ENCODE results near the gene PATE1. TPM values are rescaled to one million over a fixed set of nuclear protein-coding genes. Genes with fewer than 3 reads are reported as not detected.

PATE1 gene
- total and polyA plus RNA-seq, 10 of the 15 experiments (the other 5 are each of a cell fraction or from before 2014, with no cell fraction given), result not detected

DNA sequence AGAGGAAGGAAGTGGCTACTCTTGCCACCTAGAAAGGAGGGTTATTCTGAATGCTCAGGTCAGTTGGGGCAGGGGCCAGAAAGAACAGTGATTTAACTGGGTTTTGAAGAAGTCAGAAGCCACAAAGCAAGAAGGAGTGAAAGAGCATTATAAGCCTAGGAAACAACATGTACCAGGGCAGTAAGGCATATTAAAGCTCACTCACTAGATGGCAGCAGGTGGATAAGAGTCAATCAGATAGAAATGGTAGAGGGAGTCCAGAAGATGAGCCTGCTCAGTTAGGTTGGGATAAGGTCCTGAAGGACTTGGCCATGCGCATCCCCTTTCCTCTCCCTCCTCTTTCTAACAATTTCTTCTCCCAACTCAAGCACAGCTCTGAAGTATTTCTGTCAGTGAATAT, 22.0 kb upstream of the PATE1 start:
- no peak for DNase-seq (ENCODE audit: low read depth, low spot score)
- CTCF ChIA-PET, result interaction anchor here (0.7 to 1.1 kb wide), 3 partner anchors 44 to 151 kb away, joined by 3 to 4 read pairs (median 3); no protein-coding TSS in a partner anchor
- Histone ChIP-seq H3K4me3 (no peak overlapping the region), H3K27ac (ENCODE audit: control insufficient read depth, insufficient read depth) (no peak overlapping the region), H3K4me2 (ENCODE audit: control insufficient read depth, insufficient read depth) (no peak overlapping the region), H3K36me3 (ENCODE audit: control insufficient read depth in 2 of 2, insufficient read depth in 2 of 2, low read length in 1 of 2) (no peaks in the 10 kb centered on the region), H3K4me1 (ENCODE audit: control insufficient read depth, insufficient read depth, low read length) (no peaks in the 10 kb centered on the region), H4K20me1 (ENCODE audit: control insufficient read depth, insufficient read depth) (no peaks in the 10 kb centered on the region), H3K79me2 (ENCODE audit: control insufficient read depth, insufficient read depth, low read length) (no peaks in the 10 kb centered on the region), H3K27me3 (replicated peaks in 1 of 2; ENCODE audit: control insufficient read depth in 2 of 2, insufficient read depth in 2 of 2, low read length in 1 of 2) (peaks cover 0 to 2% of the 10 kb centered on the region in 2 experiments; a peak in 2 of 4 replicates), H3K9ac (ENCODE audit: control insufficient read depth, insufficient read depth, low read length) (no peak overlapping the region), H3K9me3 (replicated peaks; ENCODE audit: control insufficient read depth, insufficient read depth, low read length) (no peaks in the 10 kb centered on the region), H2AFZ (ENCODE audit: control insufficient read depth, low read depth, low read length) (no peak overlapping the region)
- POLR2A ChIA-PET, result interaction anchor here (0.6 kb wide), 1 partner anchor 162 kb away, joined by 3 read pairs; no protein-coding TSS in a partner anchor
- SMC1A ChIA-PET (ENCODE audit: uncharacterized antibody, unreplicated experiment), result interaction anchor here (0.6 to 1.5 kb wide), 3 partner anchors 12 to 166 kb away, joined by 3 to 4 read pairs (median 3); partner anchors contain the start of gene PATE1
- peak; percentile 63 for ATAC-seq
- intact Hi-C loops (cut with micrococcal nuclease; ENCODE audit: unreplicated experiment), result loop anchor here (2.0 kb wide), 1 partner anchor 151 kb away; no protein-coding TSS in a partner anchor
- TF ChIP-seq POLR2AphosphoS2 (IDR thresholded peaks at IDR 0.05; ENCODE audit: low read depth, low read length) (no peak), POLR2AphosphoS5 (IDR thresholded peaks at IDR 0.05; ENCODE audit: low read length) (no peak), SMC3 (IDR thresholded peaks at IDR 0.05; ENCODE audit: borderline replicate concordance, low read length) (peak; percentile 27; the same call in 1 of the 2 replicates), CTCF (IDR thresholded peaks at IDR 0.05 in 2 of 3, conservative IDR thresholded peaks at IDR 0.05 in 1 of 3; ENCODE audit: control insufficient read depth in 2 of 3, extremely low read depth in 1 of 3, insufficient read depth in 1 of 3, low read depth in 3 of 3, low read length in 3 of 3) (peak; percentile 7 to 36 (median 31); a peak in 3 of 6 replicates), CREM (IDR thresholded peaks at IDR 0.05; ENCODE audit: low read depth) (no peak), RUNX3 (IDR thresholded peaks at IDR 0.05; ENCODE audit: low read length) (no peak)
- peak; percentile 27 for FAIRE-seq
- BruUV-seq (replicated peaks), result no TSS peak
- RAD21 ChIA-PET (ENCODE audit: unreplicated experiment), result interaction anchor here (1.3 kb wide), 1 partner anchor 151 kb away, joined by 5 read pairs; no protein-coding TSS in a partner anchor
- WGBS (ENCODE audit: insufficient coverage, insufficient replicate concordance, low lambda C conversion rate, missing lambda C conversion rate), result 58% methylated on average over 1 of the region's 1 CpG
- in situ Hi-C loops (cut with MboI), result no loop called here

Data from GM12878 (cell line).